HEK293 (cell line): ENCODE results near the gene CWC25.
A peak's percentile ranks its signal among the peaks of the same experiment; 100 is the strongest.

Experiments
- FEZF1 ChIP-seq: fragments of 450-650 bp; formaldehyde crosslinking; IDR thresholded peaks from 2 replicates; pipeline ENCODE4 v1.5.1; 2016; ENCODE audit warnings: missing biosample characterization, missing genetic modification characterization
- KLF7 ChIP-seq: fragments of 450-650 bp; formaldehyde crosslinking; IDR thresholded peaks from 2 replicates; pipeline ENCODE4 v1.5.1; 2016; ENCODE audit warnings: missing biosample characterization, missing genetic modification characterization, borderline replicate concordance
- KLF8 ChIP-seq: fragments of 450-650 bp; formaldehyde crosslinking; IDR thresholded peaks from 2 replicates; pipeline ENCODE4 v1.5.1; 2016; ENCODE audit warnings: missing biosample characterization, missing genetic modification characterization
- MEIS1 ChIP-seq: sonication (generic); formaldehyde crosslinking; IDR thresholded peaks from 2 replicates; pipeline ENCODE4 v1.8.1; 2022; ENCODE audit warnings: missing genetic modification reagents, mild to moderate bottlenecking, borderline replicate concordance
- SP2 ChIP-seq: fragments of 450-650 bp; formaldehyde crosslinking; IDR thresholded peaks from 2 replicates; pipeline ENCODE4 v1.5.1; 2016; ENCODE audit warnings: missing biosample characterization, missing genetic modification characterization
- ZBTB17 ChIP-seq: fragments of 450-650 bp; formaldehyde crosslinking; IDR thresholded peaks from 2 replicates; pipeline ENCODE4 v1.5.1; 2016; ENCODE audit warnings: missing biosample characterization, missing genetic modification characterization
- ZFP41 ChIP-seq: fragments of 450-650 bp; formaldehyde crosslinking; IDR thresholded peaks from 2 replicates; pipeline ENCODE4 v1.5.1; 2016; ENCODE audit warnings: missing biosample characterization, missing genetic modification characterization, borderline replicate concordance
- ZIC2 ChIP-seq: fragments of 450-650 bp; formaldehyde crosslinking; IDR thresholded peaks from 2 replicates; pipeline ENCODE4 v1.5.1; 2016; ENCODE audit warnings: missing biosample characterization, missing genetic modification characterization
- ZNF114 ChIP-seq: fragments of 450-650 bp; formaldehyde crosslinking; IDR thresholded peaks from 2 replicates; pipeline ENCODE4 v1.5.0; 2017; ENCODE audit warnings: missing biosample characterization, missing genetic modification characterization
- ZNF354C ChIP-seq: fragments of 450-650 bp; formaldehyde crosslinking; IDR thresholded peaks from 2 replicates; pipeline ENCODE4 v1.5.1; 2016; ENCODE audit warnings: missing biosample characterization, missing genetic modification characterization, low read depth, borderline replicate concordance
- ZNF423 ChIP-seq: fragments of 450-650 bp; formaldehyde crosslinking; IDR thresholded peaks from 2 replicates; pipeline ENCODE4 v1.5.1; 2016; ENCODE audit warnings: missing biosample characterization, missing genetic modification characterization
- ZNF549 ChIP-seq: fragments of 450-650 bp; IDR thresholded peaks from 2 replicates; pipeline ENCODE4 v1.5.1; 2018; ENCODE audit warnings: missing biosample characterization, missing genetic modification characterization, mild to moderate bottlenecking, inconsistent platforms, moderate library complexity
- ZNF561 ChIP-seq: fragments of 450-650 bp; IDR thresholded peaks from 2 replicates; pipeline ENCODE4 v1.5.1; 2018; ENCODE audit warnings: missing biosample characterization, missing genetic modification characterization, borderline replicate concordance
- ZNF600 ChIP-seq: fragments of 450-650 bp; formaldehyde crosslinking; IDR thresholded peaks from 2 replicates; pipeline ENCODE4 v1.5.1; 2016; ENCODE audit warnings: missing biosample characterization, missing genetic modification characterization
- ZNF624 ChIP-seq: fragments of 450-650 bp; formaldehyde crosslinking; IDR thresholded peaks from 2 replicates; pipeline ENCODE4 v1.5.1; 2017; ENCODE audit warnings: missing biosample characterization, missing genetic modification characterization
- ZNF707 ChIP-seq: fragments of 450-650 bp; formaldehyde crosslinking; IDR thresholded peaks from 2 replicates; pipeline ENCODE4 v1.5.1; 2016; ENCODE audit warnings: missing biosample characterization, missing genetic modification characterization
- ZNF776 ChIP-seq: fragments of 450-650 bp; formaldehyde crosslinking; IDR thresholded peaks from 2 replicates; pipeline ENCODE4 v1.5.0; 2017; ENCODE audit warnings: missing biosample characterization, missing genetic modification characterization, borderline replicate concordance
- ZNF843 ChIP-seq: fragments of 450-650 bp; formaldehyde crosslinking; IDR thresholded peaks from 2 replicates; pipeline ENCODE4 v1.5.1; 2016; ENCODE audit warnings: missing biosample characterization, missing genetic modification characterization
- ZSCAN23 ChIP-seq: fragments of 450-650 bp; formaldehyde crosslinking; IDR thresholded peaks from 2 replicates; pipeline ENCODE4 v1.5.1; 2016; ENCODE audit warnings: missing biosample characterization, missing genetic modification characterization
- TF ChIP-seq, protein P1 (sequence below): fragments of 450-650 bp; formaldehyde crosslinking; IDR thresholded peaks from 2 replicates; pipeline ENCODE4 v1.5.1; 2016; ENCODE audit warnings: missing biosample characterization, missing genetic modification characterization
- TF ChIP-seq, protein P2 (sequence below): fragments of 450-650 bp; formaldehyde crosslinking; IDR thresholded peaks from 2 replicates; pipeline ENCODE4 v1.5.1; 2017; ENCODE audit warnings: missing biosample characterization, missing genetic modification characterization
- TF ChIP-seq, protein P3 (sequence below): fragments of 450-650 bp; formaldehyde crosslinking; IDR thresholded peaks from 2 replicates; pipeline ENCODE4 v1.5.1; 2017; ENCODE audit warnings: missing biosample characterization, missing genetic modification characterization
- TF ChIP-seq, protein P4 (sequence below): fragments of 450-650 bp; formaldehyde crosslinking; IDR thresholded peaks from 2 replicates; pipeline ENCODE4 v1.5.1; 2016; ENCODE audit warnings: missing biosample characterization, missing genetic modification characterization
- TF ChIP-seq, protein P5 (sequence below): sonication (generic); formaldehyde crosslinking; IDR thresholded peaks from 2 replicates; pipeline ENCODE4 v1.8.1; 2022; ENCODE audit warnings: mild to moderate bottlenecking, moderate library complexity, missing genetic modification reagents
- TF ChIP-seq, protein P6 (sequence below): fragments of 450-650 bp; formaldehyde crosslinking; IDR thresholded peaks from 2 replicates; pipeline ENCODE4 v1.5.1; 2017; ENCODE audit warnings: missing biosample characterization, mild to moderate bottlenecking, missing genetic modification characterization, moderate library complexity
- TF ChIP-seq, protein P7 (sequence below): fragments of 450-650 bp; formaldehyde crosslinking; optimal IDR thresholded peaks from 2 replicates; pipeline ENCODE3; 2016; ENCODE audit warnings: missing biosample characterization, mild to moderate bottlenecking, missing genetic modification characterization
- TF ChIP-seq, protein P8 (sequence below): fragments of 450-650 bp; formaldehyde crosslinking; IDR thresholded peaks from 2 replicates; pipeline ENCODE4 v1.5.1; 2016; ENCODE audit warnings: missing biosample characterization, missing genetic modification characterization

CWC25 gene

DNA sequence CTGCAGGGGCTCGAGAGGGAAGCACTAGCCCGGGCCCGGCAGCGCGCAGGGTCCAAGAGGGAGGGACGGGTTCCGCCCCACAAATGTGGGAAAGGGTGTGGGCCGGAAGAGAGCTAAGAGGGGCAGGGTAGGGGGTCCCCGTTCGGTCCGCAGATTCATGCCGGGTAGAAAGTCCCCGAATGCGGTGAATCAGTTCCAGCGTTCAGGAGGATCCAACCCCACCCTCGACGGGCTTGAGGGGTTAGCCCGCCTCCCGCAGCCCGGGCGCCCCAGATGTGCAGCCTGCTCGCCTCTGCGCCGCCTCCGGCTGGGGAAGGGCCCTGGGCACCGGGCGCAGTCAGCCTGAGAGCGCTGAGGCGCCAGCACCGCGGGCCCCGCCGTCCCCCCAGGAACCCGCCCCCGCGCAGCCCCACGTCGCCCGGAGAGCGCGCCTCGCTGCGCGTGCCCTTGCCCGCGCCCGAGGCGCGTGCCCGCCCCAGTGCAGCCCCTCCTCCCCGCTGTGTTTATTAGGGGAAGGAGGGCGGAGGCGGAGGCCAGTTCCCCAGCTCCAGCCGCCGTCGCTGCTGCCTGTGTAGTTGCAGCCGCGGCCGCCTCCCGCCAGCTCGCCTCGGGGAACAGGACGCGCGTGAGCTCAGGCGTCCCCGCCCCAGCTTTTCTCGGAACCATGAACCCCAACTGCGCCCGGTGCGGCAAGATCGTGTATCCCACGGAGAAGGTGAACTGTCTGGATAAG, 44.6 kb upstream of the CWC25 start, which contains the start of gene LASP1 (continued):
- TF ChIP-seq ZNF549: no peak
- peak; percentile 78 for TF ChIP-seq SP2 (tag by site-specific recombination)
- TF ChIP-seq ZSCAN23 (tag by site-specific recombination): 0 out of 2 replicates have a peak, but pooled peaks have one; percentile 86
- TF ChIP-seq, protein P1, sequence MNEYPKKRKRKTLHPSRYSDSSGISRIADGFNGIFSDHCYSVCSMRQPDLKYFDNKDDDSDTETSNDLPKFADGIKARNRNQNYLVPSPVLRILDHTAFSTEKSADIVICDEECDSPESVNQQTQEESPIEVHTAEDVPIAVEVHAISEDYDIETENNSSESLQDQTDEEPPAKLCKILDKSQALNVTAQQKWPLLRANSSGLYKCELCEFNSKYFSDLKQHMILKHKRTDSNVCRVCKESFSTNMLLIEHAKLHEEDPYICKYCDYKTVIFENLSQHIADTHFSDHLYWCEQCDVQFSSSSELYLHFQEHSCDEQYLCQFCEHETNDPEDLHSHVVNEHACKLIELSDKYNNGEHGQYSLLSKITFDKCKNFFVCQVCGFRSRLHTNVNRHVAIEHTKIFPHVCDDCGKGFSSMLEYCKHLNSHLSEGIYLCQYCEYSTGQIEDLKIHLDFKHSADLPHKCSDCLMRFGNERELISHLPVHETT (tag by site-specific recombination): no peak
- TF ChIP-seq, protein P2, sequence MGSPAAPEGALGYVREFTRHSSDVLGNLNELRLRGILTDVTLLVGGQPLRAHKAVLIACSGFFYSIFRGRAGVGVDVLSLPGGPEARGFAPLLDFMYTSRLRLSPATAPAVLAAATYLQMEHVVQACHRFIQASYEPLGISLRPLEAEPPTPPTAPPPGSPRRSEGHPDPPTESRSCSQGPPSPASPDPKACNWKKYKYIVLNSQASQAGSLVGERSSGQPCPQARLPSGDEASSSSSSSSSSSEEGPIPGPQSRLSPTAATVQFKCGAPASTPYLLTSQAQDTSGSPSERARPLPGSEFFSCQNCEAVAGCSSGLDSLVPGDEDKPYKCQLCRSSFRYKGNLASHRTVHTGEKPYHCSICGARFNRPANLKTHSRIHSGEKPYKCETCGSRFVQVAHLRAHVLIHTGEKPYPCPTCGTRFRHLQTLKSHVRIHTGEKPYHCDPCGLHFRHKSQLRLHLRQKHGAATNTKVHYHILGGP (tag by site-specific recombination): no peak
- peak; percentile 61; the same call in 1 of the 2 replicates for TF ChIP-seq ZNF600
- peak; percentile 28; the same call in 1 of the 2 replicates for TF ChIP-seq ZNF843 (tag by site-specific recombination)
- no peak for TF ChIP-seq ZFP41
- TF ChIP-seq KLF7 (tag by site-specific recombination): peak; percentile 71; the same call in 1 of the 2 replicates
- no peak for TF ChIP-seq MEIS1
- TF ChIP-seq, protein P3, sequence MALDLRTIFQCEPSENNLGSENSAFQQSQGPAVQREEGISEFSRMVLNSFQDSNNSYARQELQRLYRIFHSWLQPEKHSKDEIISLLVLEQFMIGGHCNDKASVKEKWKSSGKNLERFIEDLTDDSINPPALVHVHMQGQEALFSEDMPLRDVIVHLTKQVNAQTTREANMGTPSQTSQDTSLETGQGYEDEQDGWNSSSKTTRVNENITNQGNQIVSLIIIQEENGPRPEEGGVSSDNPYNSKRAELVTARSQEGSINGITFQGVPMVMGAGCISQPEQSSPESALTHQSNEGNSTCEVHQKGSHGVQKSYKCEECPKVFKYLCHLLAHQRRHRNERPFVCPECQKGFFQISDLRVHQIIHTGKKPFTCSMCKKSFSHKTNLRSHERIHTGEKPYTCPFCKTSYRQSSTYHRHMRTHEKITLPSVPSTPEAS (tag by site-specific recombination): 0 out of 2 replicates have a peak, but pooled peaks have one; percentile 12
- TF ChIP-seq ZNF114 (tag by site-specific recombination): no peak
- TF ChIP-seq ZNF776: no peak
- TF ChIP-seq ZBTB17 (tag by site-specific recombination): peak; percentile 52
- TF ChIP-seq ZNF561 (tag by site-specific recombination): peak; percentile 52; the same call in 1 of the 2 replicates
- TF ChIP-seq, protein P4, sequence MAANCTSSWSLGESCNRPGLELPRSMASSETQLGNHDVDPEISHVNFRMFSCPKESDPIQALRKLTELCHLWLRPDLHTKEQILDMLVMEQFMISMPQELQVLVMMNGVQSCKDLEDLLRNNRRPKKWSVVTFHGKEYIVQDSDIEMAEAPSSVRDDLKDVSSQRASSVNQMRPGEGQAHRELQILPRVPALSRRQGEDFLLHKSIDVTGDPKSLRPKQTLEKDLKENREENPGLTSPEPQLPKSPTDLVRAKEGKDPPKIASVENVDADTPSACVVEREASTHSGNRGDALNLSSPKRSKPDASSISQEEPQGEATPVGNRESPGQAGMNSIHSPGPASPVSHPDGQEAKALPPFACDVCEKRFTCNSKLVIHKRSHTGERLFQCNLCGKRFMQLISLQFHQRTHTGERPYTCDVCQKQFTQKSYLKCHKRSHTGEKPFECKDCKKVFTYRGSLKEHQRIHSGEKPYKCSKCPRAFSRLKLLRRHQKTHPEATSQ: 0 out of 2 replicates have a peak, but pooled peaks have one; percentile 25
- peak; percentile 6 for TF ChIP-seq KLF8 (tag by site-specific recombination)
- TF ChIP-seq, protein P5, sequence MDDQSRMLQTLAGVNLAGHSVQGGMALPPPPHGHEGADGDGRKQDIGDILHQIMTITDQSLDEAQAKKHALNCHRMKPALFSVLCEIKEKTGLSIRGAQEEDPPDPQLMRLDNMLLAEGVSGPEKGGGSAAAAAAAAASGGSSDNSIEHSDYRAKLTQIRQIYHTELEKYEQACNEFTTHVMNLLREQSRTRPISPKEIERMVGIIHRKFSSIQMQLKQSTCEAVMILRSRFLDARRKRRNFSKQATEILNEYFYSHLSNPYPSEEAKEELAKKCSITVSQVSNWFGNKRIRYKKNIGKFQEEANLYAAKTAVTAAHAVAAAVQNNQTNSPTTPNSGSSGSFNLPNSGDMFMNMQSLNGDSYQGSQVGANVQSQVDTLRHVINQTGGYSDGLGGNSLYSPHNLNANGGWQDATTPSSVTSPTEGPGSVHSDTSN (CRISPR knock-in tag): peak; percentile 68
- TF ChIP-seq ZNF707 (tag by site-specific recombination): 0 out of 2 replicates have a peak, but pooled peaks have one; percentile 10
- TF ChIP-seq ZNF423 (tag by site-specific recombination): peak; percentile 64
- peak; percentile 98 for TF ChIP-seq ZIC2
- TF ChIP-seq, protein P6, sequence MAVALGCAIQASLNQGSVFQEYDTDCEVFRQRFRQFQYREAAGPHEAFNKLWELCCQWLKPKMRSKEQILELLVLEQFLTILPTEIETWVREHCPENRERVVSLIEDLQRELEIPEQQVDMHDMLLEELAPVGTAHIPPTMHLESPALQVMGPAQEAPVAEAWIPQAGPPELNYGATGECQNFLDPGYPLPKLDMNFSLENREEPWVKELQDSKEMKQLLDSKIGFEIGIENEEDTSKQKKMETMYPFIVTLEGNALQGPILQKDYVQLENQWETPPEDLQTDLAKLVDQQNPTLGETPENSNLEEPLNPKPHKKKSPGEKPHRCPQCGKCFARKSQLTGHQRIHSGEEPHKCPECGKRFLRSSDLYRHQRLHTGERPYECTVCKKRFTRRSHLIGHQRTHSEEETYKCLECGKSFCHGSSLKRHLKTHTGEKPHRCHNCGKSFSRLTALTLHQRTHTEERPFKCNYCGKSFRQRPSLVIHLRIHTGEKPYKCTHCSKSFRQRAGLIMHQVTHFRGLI (tag by site-specific recombination): peak; percentile 45; the same call in 1 of the 2 replicates
- TF ChIP-seq ZNF354C: no peak
- TF ChIP-seq FEZF1 (tag by site-specific recombination): peak; percentile 38; the same call in 1 of the 2 replicates
- TF ChIP-seq, protein P7, sequence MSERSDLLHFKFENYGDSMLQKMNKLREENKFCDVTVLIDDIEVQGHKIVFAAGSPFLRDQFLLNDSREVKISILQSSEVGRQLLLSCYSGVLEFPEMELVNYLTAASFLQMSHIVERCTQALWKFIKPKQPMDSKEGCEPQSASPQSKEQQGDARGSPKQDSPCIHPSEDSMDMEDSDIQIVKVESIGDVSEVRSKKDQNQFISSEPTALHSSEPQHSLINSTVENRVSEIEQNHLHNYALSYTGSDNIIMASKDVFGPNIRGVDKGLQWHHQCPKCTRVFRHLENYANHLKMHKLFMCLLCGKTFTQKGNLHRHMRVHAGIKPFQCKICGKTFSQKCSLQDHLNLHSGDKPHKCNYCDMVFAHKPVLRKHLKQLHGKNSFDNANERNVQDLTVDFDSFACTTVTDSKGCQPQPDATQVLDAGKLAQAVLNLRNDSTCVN (tag by site-specific recombination): peak; percentile 95
- TF ChIP-seq, protein P8, sequence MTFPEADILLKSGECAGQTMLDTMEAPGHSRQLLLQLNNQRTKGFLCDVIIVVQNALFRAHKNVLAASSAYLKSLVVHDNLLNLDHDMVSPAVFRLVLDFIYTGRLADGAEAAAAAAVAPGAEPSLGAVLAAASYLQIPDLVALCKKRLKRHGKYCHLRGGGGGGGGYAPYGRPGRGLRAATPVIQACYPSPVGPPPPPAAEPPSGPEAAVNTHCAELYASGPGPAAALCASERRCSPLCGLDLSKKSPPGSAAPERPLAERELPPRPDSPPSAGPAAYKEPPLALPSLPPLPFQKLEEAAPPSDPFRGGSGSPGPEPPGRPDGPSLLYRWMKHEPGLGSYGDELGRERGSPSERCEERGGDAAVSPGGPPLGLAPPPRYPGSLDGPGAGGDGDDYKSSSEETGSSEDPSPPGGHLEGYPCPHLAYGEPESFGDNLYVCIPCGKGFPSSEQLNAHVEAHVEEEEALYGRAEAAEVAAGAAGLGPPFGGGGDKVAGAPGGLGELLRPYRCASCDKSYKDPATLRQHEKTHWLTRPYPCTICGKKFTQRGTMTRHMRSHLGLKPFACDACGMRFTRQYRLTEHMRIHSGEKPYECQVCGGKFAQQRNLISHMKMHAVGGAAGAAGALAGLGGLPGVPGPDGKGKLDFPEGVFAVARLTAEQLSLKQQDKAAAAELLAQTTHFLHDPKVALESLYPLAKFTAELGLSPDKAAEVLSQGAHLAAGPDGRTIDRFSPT (tag by site-specific recombination): peak; percentile 46
- no peak for TF ChIP-seq ZNF624 (tag by site-specific recombination)
